ENCODE results near the gene NOL4L.
A peak's percentile ranks its signal among the peaks of the same experiment; 100 is the strongest.
"Not testable (repeated sequence)": the region's sequence is repeated elsewhere in the genome, so short reads cannot be mapped to it uniquely, and the experiment has no call there.

The NOL4L gene

GRCh38 chr20:32501709-32502108 is 83.4 kb downstream of the NOL4L start:
- DNase-seq: no peak

GRCh38 chr20:32497589-32498224 is 87.4 kb downstream of the NOL4L start:
- no peak for DNase-seq

- no peak for DNase-seq
These were observed 88.2 kb downstream of the NOL4L start for GRCh38 chr20:32496811-32497533.

GRCh38 chr20:32495949-32496348 is 89.2 kb downstream of the NOL4L start:
- no peak for DNase-seq

GRCh38 chr20:32495217-32495565 is 89.9 kb downstream of the NOL4L start:
- DNase-seq: no peak

- DNase-seq: no peak
These were observed 90.5 kb downstream of the NOL4L start for GRCh38 chr20:32494483-32495216.

DNA sequence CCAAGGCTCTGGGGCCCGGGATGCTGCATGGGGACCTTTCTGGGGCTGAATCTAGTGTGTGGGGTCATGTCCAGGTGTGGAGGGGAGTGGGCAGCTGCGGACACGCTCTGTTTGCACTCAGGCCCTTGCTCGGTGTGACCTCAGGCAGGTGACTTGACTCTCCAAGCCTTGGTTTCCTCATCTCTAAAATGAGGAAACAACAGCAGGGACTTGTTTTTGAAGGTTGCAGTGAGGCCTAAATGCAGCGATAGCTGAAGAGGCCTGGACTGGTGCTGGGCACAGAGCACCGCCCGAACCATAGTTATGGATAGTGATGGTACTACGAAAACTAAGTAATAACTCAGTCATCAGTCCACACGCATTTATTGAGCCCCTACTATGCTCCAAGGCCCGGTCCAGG is 91.8 kb downstream of the NOL4L start:
- DNase-seq: no peak

DNA sequence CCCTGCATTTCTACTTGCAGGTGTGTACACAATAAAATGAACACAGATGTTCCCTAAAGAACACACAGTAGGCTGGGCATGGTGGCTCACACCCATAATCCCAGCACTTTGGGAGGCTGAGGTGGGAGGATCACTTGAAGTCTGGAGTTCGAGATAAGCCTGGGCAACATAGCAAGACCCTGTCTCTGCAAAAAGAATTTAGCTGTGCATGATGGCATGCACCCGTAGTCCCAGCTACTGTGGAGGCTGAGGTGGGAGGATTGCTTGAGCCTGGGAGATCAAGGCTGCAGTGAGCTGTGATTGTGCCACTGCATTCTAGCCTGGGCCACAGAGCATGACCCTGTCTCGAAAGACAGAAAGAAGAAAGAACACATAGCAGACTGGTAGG is 93.4 kb downstream of the NOL4L start:
- not testable (repeated sequence) for DNase-seq

DNA sequence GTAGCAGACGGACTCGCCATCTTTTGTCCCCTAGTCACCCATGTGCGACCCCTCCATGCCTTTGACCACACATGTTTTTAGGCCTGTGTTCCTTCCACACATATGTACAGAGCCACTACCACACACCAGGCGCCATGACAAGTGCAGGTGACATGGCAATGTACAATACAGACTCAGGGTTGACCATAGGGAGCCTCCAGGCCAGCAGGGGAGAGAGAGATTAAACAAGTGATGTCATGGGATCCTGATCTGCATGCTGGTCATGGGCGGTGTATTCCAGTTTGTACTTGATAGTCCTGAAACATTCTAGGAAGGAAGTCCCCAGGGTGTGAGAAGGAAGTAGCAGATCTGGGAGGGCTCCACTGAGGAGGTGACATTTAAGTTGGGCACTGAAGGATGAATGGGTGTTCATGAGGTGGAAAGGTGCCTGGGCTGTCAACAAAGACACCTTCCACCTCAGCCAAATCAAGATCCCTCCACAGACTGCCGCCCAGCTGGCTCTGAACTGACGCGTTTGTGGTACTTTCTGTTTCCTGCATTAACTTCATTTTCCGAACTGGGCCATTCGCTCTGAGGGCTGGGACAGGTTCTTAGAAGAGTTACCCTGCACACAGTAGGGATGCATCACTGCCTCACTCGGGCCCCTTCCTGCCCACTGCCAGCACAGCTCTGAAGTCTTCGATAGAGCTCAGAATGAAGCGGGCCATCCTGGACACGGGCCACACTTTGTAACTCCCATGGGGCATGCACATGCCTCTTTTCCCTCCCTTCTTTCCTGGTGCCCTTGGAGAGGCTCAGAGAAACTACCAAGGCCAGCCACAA is 94.0 kb downstream of the NOL4L start:
- no peak for DNase-seq

GRCh38 chr20:32488066-32488838 is 96.9 kb downstream of the NOL4L start:
- no peak for DNase-seq

DNA sequence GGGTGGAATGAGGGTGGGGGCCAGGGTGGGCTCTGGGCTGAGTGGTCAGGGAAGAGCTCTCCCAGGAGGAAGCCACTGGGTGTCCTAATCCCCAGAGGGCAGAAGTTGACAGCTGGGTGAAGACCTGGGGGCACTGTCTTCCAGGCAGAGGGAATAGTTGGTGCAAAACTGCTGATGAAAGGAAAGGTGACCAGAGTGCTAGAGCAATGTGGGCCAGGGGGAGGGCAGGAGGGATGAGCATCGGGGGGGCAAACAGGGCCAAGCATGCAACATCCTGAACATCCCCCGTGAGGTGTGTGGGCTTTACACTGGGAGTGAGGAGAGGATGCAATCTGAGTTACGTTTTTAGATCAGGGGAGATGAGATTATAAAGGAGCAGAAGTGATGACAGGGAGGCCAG is 97.8 kb downstream of the NOL4L start:
- DNase-seq: no peak

DNA sequence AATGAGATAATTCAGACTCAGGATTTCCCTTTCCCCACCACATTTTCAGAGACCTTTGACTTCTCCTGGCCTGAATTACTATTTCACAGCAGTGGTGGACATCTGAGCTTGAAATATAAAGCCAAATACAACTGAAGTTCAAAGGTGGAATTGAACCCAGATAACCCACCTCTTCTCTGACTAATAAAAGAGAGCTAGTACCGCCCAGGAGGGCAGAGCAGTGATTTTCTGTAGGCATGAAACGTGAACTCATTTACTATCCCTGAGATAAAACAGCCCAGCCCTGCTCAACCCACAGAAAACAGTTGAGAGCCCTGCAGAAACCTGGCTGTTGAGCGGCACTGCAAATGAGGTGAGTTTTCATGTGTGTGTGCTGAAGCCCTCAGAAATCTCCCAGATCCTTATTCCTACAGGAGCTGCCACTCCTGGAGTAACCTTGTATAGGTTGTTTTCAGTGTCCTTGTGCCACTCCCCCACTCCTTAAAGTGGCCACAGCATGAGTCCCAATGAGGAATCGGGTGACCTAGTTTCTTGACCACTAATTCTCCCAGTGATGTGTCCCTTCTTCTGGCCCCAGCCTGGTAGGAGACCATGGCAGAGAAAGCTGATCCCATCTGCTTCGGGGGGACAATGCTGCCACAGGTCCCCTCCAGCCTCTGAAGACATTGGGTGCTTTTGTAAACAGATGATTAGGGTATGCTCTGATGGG is 99.2 kb downstream of the NOL4L start:
- DNase-seq: no peak

DNA sequence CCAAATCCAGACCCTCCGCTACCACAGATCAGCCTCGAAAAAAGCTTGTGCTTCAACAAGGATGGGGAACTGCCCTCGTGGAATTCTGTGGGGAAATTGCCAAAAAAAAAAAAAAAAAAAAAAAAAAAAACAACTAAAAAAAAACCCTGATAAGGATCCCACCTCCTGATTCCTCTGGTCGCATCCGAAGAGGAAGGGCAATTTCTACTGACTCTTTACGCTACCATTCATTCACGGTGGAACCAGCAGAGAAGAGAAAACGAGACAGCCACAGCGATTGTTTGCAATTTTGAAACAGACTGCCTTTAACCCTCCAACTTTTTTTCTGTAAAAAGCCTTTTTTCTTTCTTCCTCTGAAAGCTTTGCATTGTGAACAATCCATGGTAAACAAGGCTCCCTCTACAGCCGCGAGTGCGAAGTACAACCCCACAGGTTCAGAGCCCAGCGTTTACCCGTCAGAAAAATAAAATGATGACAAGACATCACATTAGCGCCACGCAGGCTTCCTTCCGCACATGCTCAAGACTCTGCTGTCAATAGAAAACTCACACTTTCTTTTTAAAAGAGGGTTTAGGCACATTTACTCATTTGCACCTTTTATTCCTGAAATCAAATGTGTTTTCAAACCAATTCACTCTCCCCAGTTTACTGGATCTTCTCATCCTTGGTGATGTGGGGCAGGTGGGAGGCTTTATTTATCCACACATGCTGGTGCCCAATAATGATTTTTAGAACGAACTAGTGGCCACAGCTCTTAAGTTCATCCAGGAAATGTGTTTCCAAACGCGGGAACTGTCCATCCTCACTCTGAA is 100.0 kb downstream of the NOL4L start:
- peak; percentile 63 for DNase-seq

DNA sequence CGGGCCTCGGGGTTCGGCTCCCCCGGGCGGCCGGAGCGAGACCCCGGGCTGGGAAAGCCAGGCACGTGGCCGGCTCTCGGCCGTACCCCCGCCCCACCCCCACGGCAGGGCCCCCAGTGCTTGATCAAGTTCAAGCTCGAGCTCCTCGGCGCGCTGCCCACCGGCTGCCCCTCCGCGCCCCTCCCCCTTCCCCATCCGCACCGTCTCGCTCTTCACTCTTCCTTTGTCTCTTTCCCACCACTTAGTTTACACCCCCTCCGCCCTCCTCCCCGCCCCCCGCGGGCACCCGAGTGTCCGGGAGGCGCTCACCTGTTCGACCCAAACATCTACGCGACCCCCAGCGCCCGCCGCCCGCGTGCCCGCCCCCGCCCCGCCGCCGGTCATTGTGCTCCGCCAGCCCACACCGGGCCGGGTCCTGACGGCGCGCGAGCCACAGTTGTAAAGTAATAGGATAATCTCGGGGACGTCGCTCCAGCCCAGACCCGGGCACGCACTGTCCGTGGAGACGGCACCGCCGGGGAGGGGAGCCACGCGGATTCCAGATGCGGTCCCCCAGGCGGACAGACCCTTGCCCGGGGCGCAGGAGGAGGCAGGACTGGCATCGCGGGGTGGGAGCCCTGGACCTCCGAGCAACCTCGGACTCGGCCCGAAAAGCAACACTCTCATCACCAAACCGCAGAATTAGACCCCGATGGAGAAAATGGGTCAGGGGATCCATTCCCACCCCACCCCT is 100.7 kb downstream of the NOL4L start:
- DNase-seq: no peak

DNA sequence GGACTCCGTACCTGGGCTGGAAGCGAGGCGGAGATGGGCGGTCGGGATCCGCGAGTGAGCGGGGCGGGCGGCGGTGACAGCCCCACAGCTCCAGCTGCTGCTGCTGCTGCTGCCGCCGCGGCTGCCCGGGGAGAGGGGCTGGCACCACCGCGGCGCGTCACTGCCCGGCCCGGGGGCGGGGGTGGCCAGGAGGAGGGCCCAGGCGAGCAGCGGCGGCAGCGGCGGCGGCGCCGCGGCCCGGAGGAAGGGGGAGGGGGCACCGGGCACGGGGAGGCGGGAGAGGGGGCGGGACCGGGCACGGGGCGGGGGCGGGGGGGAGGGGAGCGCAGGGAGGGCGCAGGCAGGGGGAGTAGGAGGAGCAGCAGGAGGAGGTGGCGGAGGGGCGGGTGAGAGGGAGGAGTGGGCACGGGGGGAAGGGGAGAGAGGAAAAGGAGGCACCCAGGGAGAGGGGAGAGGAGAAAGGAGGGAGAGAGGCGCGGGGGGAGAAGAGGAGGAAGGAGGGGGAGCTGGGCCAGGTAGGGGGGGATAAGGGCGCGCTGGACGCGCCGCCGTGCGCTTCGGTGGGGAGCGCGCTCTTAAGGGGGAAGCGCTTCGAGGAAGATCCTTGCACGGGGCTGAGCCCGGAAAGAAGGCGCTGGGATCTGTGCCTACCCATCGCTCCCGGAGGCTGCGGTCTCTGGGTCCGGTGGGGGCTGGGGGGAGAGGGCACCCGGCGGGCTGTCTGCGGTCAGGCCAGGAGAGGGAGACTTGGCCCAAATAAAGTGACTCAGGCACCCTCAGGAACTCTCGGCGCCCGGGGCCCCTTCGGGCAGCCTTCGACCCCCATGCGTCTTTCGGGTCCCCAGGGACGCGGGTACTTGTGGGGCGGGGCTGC is 101.5 kb downstream of the NOL4L start:
- peak; percentile 35 for DNase-seq

- no peak for DNase-seq
These were observed 102.5 kb downstream of the NOL4L start for GRCh38 chr20:32482442-32483261.

DNA sequence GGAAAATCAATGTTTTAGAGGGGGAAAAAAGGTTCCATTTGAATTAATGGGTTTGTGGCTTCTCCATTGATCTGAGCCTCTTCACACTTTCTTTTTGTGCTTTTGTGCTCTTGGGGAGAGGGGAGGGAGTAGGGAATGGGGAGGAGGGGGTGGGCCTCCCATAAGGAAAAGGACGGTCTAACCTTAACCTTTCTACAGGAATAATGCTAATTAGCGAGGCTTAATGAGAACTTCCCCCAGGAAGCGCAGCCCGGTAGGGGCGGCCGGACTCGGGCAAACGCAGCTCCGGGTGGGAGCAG is 103.0 kb downstream of the NOL4L start:
- no peak for DNase-seq
